T follicular helper cell (primary cell): ENCODE results near the gene USP8.
A peak's percentile ranks its signal among the peaks of the same experiment; 100 is the strongest.
"Not testable (repeated sequence)": the region's sequence is repeated elsewhere in the genome, so short reads cannot be mapped to it uniquely, and the experiment has no call there.

Experiments used
- DNase-seq: peaks from one replicate; pipeline ENCODE4 v3.0.0-alpha.2; 2020; ENCODE audit warnings: low read depth
- total RNA-seq, 2 experiments: gene quantifications; one replicate each; lab custom pipeline; 2026; lab: John Stamatoyannopoulos, UW

The USP8 gene
- 81.5 to 109 reads per million in 2 experiments for total RNA-seq

DNA sequence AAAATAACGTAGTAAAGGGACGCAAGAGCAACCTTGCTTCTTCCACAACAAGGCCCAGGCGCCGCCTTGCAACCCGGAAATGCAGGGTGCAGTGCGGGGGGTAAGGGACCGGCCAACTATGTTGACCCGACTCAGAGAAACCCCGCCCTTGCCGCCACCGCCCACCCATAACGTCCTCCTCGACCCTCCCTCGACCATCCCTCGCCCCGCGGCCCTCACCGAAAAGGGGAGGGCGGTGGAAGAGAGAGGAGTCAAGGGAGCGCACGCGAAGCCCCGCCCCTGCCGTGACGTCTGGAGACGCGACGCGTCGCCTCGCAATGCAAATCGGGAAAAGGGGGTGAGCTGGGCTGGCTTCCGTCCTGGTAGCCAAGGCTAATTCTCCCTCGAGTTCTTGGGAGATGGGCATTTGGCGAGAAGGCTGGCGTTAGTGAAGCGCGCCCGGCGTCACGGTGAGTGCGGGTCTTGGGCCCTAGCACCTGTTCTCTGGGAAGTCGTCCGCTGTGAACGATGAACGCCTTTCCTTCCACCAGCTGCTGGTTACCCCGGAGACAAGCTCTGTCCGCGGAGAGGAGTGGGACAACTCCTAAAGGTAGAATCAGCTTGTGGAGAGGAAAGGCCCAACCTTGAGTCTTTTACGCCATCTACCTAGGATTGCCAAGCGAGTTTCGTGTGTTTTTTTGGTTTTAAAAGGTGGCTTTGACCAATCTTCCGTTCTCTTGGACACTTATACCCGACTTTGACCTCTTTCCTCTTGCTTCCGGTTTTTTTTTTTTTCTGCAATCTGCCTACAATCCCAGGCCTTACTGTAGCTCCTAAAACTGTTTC is at the start of gene USP8:
Gene USP8 (plus strand): TSS at position 340 of the 825 bp plus-strand sequence. CDS start 14,669 bp downstream, outside the sequence.
- peak; percentile 85 for DNase-seq

DNA sequence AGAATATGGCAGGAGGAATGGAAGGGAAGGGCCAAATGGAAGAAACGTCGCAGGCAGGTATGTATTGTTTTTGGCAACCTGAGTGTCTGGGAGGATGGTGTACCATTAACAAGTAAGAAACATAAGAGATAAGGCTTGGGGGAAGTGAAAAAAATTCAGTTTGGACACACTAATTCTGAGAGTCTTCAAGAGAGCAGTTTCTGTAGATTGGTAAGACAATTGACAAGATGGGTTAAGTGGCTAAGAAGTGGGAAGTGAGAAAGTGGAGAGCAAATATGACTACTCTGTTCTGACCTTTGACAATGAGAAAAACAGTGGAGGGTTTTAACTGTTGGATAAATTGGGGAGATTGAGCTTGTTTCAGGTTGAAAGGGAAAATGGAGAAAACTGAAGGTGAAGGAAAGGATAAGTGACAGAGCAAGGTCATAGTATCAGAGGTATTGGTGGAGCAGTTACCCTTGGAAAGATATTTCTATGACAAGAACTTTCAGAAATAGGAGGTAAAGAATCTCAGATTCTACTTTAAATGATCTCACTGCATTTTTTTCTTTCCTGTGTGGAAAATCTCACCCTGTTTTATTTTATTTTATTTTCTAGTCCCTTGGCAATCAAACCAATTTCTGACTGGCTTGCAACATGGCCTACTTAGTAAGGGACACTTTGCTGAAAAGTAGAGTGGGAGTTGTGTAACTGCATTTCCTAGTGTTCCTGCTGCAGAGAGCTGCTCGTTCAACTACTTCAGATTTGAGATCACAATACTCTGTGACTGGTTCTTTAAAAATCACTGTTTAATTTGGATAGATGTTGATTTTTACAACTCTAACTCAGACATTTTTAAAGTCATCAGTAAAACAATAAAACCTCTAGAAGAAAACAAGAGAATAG is 46.1 kb upstream of the USP8 start:
- no peak for DNase-seq

DNA sequence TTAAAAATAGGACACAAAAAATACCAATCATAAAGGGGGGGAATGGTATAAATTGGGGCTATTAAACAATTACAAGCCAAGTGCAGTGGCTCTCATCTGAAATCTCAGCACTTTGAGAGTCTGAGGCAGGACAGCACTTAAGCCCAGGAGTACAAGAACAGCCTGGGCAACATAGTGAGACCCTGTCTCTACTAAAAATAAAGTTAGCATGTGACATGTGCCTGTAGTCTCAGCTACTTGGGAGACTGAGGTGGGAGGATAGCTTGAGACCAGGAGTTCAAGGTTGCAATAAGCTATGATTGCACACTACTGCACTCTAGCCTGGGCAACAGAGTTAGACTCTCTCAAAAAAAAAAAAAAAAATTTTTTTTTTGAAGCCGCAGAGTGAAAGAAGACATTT is 45.4 kb upstream of the USP8 start:
- DNase-seq = no peak

DNA sequence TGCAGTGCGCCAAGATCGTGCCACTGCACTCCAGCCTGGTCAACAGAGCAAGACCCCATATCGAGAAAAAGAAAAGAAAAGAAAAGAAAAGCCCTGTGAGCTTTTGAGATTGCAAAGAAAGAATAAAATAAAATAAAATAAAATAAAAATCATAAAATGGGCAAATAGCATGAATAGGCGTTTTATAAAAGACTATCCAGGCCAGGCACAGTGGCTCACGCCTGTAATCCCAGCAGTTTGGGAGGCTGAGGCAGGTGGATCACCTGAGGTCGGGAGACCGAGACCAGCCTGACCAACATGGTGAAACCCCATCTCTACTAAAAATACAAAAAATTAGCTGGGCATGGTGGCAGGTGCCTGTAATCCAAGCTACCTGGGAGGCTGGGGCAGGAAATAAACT is 44.8 kb upstream of the USP8 start:
- not testable (repeated sequence) for DNase-seq

DNA sequence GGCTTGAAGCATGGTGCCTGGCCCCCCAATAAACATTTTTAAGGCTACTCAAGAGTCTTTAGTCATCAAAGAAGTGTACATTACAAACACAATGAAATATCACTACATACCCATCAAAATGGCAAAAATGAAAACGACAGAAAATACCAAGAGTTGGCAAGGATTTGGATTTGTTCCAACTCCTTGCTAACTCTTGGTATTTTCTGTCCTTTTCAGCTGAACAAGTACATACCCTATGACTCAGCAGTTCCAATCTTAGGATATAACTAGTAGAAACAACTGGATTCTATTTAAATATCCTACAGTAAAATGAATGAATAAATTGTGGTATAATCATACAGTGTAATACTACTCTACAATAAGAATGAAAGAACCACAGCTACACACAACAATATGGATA is 44.1 kb upstream of the USP8 start:
- no peak for DNase-seq

DNA sequence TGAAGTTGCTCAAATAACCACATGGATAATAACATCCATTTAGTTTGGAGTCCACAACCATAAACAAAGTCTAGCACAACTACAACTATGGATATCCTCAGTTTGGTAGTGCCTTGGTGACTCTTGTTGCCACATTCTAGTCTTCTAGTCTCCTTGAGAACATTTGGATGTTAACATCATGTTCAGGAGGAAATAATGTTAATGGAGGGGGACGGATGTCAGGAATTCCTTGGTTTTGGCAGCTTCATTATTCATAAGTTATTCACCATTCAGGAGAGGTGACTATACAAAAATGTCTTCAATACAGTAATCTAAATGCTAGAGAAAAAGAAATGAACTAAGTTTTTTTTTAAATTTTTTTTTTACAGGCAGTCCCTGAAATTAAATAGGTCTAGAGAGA is 42.8 kb upstream of the USP8 start:
- no peak for DNase-seq

DNA sequence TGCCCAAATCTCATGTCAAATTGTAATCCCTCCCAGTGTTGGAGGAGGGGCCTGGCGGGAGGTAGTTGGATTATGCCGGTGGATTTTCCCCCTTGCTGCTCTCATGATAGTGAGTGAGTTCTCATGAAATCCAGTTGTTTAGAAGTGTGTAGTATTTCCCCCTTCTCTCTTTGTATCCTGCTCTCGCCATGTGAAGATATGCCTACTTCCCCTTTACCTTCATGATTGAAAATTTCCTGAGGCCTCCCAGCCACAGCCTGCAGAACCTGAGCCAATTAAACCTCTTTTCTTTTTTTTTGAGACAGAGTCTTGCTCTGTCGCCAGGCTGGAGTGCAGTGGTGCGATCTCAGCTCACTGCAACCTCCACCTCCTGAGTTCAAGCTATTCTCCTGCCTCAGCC is 41.8 kb upstream of the USP8 start:
- not testable (repeated sequence) for DNase-seq

DNA sequence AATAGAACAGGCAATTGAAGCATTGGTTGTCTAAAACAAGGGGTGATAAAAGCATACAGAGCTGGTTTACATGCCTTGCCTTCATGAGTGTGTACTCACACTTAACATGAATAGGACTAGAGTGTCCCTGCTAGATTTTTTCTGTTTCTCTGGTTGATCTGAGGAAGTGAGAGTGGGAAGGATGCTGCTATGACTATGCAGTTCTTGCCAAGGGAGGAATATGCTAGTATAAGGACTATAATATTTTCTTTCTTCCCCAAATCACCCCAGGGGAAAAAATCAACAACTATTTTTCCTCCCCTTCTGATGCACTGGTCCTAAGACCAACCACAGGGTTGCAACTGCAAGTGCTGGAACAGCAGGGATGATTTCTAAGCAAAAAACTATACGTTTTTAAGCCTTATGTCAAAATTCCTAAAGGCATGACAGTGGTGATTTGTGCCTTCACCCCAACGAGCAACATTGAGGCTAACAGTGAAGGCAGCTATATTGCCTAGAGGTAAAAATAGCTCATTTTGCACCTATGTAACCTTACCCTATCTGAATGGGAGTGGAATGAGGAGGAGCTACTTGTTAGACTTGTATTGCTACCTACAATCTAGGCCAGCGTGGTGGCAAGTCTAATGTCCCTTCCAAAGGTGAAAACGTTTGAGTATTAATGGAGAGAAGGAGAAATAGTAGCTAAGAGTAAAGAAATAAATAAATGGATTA is 33.5 kb upstream of the USP8 start:
- no peak for DNase-seq

DNA sequence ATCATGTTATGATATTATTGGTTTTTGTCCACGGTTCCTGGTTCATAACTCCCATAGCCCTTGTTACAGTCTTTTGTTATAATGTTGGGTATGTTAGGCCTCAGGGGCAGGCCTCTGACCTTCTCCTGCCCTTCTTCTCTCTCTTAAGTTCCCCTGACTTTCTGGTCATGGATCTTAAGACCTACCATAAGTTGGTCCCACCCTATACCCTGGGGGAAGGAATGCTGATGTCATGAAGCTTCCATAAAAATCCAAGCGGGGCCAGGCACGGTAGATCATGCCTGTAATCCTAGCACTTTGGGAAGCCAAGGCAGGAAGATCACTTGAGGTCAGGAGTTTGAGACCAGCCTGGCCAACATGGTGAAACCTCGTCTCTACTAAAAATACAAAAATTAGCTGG is 32.6 kb upstream of the USP8 start:
- DNase-seq = not testable (repeated sequence)

DNA sequence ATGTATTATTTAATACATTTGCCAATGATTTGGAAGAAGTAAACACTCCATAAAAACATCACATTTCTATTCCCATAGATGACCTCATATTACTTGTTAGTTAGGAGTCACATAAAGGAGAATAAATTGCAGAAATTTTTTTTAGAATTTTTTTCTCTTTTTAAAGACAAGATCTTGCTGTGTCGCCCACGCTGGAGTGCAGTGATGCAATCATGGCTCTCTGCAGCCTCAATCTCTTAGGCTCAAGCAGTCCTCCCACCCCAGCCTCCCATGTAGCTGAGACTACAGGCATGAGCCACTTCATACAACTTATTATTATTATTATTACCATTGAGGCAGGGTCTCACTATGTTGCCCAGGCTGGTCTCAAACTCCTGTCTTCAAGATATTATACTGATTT is 12.3 kb upstream of the USP8 start:
- DNase-seq = no peak

DNA sequence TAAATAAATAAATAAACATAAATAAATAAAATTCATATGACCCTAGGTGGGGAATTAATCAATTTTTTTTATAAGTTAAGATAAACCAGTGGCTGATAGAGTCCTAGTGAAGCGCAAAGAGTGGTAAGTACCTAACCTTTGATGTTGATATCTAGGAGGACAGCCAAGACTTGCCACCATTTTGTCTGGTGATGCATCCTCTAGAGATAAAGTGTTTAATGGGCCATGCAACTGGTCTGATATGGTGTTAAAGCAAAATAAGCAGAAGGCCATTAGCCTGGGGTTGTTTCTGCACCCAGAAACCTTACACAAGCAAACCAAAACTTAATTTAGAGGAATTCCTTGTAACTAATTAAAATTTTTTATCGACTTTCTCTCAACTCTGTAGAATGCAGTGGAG is 9.6 kb upstream of the USP8 start:
- DNase-seq = no peak

DNA sequence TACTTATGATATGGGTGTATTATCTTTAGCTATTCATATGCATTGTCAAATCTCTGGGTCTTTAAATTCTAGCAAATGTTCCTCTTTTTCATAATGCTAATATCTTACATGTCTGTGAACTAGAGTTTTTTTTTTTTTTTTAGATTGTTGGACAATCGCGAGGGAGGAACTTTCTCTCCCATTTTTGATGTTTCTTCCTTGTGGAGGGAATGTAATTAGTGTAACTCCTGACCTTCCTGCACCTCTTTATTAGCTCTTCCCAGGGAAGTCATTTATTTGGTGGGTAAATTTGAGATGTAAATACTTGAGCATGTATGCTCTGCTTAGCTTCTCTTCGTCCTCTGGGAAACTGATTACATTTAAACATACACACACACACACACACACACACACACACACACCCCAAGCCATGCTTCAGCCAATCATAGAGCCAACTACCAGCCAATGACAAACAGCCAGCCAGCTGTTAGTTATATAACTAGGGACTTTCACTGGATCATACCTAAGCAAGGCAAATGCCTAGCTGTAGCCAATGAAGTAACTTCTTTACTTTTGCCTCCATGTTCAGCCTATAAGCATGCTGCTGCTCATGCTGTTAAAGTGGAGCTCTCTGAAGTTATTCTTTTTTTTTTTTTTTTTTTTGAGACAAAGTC is 8.3 kb upstream of the USP8 start:
- no peak for DNase-seq

DNA sequence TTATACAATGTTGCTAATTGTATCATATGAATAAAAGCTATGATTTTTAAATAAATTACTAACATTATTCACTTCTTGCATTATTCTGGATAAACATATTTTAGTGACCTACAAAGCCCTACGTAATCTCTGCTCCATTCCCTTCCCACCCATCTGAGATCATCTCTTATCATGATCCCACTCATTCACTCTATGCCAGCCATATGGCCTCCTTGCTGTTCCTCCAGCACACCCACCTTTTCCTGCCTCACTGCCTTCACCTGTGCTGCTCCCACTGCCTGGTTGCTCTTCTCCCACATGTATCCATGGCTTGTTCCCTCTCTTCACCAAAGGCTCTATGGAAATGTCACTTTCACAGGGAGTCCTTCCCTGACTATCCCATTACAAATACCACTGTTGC is 7.3 kb upstream of the USP8 start:
- no peak for DNase-seq

DNA sequence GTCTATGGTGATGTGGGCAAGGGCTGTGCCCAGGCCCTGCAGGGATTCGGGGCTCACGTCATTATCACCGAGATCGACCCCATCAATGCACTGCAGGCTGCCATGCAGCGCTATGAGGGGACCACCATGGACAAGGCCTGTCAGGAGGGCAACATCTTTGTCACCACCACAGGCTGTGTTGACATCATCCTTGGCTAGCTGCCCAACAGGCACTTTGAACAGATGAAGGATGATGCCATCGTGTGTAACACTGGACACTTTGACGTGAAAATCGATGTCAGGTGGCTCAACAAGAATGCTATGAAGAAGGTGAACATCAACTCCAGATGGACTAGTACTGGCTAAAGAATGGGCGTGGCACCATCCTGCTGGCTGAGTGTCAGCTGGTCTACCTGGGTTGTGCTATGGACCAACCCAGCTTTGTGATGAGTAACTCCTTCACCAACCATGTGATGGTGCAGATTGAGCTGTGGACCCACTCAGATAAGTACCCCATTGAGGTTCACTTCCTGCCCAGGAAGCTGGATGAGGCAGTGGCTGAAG is 6.1 kb upstream of the USP8 start:
- no peak for DNase-seq

DNA sequence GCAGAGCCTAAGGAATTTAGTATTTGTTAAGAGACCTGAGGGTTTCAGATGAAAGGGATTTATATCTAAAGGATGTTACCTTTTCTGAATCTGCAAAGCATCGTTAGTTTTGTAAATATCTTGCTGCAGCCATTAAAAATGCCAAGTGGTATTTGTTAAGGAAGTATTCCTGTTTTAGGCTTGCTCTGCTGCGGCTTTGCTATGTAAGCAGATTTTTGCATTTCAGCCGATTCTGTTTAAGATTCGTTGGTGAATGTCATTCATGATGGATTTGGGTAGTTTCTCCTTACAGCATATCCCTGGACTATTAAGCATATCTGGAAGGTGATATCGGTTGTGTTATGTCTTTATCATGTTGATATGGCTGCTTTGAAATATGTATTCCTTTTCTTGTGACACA is 1.0 kb downstream of the USP8 start:
- DNase-seq = no peak

DNA sequence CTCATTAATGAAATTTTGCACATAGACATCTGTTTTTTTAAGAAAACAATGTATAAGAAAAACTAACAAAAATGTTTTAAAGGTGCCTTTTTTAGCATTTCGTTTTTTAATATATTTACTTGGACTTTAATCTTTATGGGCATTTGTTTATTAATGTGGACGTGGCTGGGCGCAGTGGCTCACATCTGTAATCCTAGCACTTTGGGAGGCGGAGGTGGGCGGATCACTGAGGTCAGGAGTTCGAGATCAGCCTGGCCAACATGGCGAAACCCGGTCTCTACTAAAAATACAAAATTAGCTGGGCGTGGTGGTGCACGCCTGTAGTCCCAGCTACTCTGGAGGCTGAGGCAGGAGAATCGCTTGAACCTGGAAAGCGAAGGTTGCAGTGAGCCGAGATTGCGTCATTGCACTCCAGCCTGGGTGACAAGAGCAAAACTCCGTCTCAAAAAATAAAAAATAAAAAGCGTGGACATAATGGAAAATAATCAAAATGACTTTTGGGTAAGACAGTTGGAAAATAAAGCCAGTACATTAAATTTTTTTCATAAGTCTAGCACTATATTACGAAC is 1.6 kb downstream of the USP8 start:
- DNase-seq = not testable (repeated sequence)

DNA sequence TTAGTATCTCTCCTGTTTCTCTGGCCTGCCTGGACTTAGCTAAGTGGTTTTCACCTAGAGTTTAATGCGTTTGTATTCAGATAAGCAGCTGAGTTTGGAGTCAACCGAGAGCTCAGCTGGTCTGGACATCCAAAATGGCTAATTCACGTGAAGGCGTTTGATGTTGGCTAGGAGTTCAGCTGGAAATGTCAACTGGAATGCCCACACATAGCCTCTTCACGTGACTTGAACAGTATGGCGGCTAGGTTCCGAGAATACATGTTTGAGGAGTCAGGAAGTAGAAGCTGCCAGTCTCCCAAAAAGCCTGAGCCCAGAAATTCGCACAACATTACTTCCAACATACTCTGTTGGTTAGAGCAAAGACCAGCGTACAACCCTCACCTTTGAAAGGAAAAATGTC is 2.2 kb downstream of the USP8 start:
- no peak for DNase-seq

DNA sequence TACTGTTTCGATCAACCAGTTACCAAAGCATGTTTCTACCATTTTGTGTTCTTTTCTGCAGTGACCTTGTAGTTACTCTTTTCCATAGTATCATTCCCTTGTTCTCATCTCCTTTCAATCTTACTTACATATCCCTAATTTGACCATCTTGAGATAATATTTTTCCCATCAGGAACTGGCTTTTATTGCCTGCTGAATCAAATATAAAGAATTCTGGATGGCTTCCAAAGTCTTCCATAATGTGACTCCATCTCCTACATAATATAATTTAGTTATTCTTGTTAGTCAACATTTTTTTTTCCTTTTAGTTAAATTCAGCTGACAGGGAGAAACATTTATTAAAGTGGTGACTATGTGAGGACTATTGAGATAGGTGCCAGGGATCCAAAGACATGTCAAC is 7.0 kb downstream of the USP8 start:
- no peak for DNase-seq

DNA sequence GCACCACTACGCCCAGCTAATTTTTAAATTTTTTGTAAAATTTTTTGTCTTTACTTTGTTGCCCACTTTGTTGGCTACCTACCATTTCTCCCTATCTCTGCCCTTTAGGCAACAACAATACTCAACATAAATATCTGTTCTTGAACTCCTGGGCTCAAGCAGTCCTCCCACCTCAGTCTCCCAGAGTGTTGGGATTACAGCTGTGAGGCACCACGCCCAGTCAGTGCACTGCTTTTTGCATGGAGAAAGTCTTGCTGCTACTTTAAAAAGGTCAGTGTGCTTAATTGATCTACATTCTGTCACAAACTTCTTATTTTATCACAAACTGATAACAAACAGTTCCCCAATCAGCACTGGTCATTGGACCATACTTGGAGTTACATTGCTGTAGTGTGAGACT is 8.0 kb downstream of the USP8 start:
- DNase-seq = no peak

DNA sequence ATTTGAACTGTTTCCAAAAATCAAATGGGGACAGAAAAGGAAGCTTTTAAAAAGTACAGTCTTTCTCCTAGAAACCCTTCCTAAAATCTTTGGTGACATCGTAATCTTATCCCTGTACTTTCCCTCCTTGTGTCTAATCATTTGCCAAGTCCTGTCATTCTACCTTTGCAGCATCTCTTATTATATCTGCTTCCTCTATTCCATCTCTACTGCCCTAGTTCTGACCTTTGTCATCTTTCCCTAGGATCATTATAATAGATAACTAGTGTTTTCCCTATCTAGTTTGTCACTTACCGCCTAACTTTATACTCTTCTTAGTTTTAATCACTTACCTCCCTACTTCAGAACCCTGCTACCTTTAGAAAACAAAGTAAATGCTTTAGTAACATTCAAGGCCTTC is 11.6 kb downstream of the USP8 start:
- no peak for DNase-seq

DNA sequence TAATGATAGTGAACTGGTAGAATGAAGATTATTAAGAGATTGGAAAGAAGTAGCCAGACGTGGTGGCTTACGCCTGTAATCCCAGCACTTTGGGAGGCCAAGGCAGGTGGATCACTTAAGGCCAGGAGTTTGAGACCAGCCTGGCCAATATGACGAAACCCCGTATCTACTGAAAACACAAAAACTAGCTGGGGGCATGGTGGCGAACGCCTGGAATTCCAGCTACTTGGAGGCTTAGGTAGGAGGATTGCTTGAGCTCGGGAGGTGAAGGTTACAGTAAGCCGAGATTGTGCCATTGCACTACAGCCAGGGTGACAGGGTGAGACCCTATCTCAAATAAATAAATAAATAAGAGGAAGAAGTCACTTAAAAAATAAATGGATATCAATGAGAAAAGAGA is 14.0 kb downstream of the USP8 start:
- no peak for DNase-seq
